ENCODE results near the gene PDSS2. TPM values are rescaled to one million over a fixed set of nuclear protein-coding genes. Genes with fewer than 3 reads are reported as not detected.

The PDSS2 gene
- total RNA-seq, 1 experiment from 2014 or later = 12.1 TPM

GRCh38 chr6:107214655-107215054, 244.7 kb downstream of the PDSS2 start:
- no peaks in the 10 kb centered on the region; the same call in 1 of the 2 replicates for H3K4me1 ChIP-seq (ENCODE audit: insufficient read depth, low read length)
- H2BK20ac ChIP-seq (ENCODE audit: low read depth, low read length, poor library complexity, severe bottlenecking) = no peak overlapping the region
- H3K4me2 ChIP-seq (ENCODE audit: insufficient read depth, insufficient read length, low read length) = no peak overlapping the region
- no peak for DNase-seq
- Mint-ChIP-seq H3K27ac (no peak overlapping the region), H3K36me3 (ENCODE audit: insufficient read depth in 1 of 3, low read depth in 3 of 3) (no peaks in the 10 kb centered on the region), H3K4me3 (no peak overlapping the region), H3K27me3 (ENCODE audit: low read depth) (no peaks in the 10 kb centered on the region; the same call in 1 of the 2 replicates), H3K4me1 (peaks cover 29 to 31% of the 10 kb centered on the region in 2 experiments), H3K9me3 (no peaks in the 10 kb centered on the region)
- TF ChIP-seq CTCF (conservative IDR thresholded peaks at IDR 0.05) = no peak
- H2BK5ac ChIP-seq (ENCODE audit: insufficient read length, low read length) = no peak overlapping the region
- no peaks in the 10 kb centered on the region for H4K20me1 ChIP-seq (ENCODE audit: control insufficient read depth, insufficient read depth, insufficient read length)
- no peak overlapping the region for H4K8ac ChIP-seq (replicated peaks; ENCODE audit: insufficient read length, low read depth, low read length)
- no peak overlapping the region for H2AK5ac ChIP-seq (ENCODE audit: insufficient read length, low read length)
- H3K56ac ChIP-seq (ENCODE audit: insufficient read length, low read depth, low read length) = no peak overlapping the region
- H3K9me3 ChIP-seq (ENCODE audit: control insufficient read depth, low read depth, low read length) = no peaks in the 10 kb centered on the region
- no peak overlapping the region for H2BK15ac ChIP-seq (ENCODE audit: low read depth, low read length)
- H2AFZ ChIP-seq (ENCODE audit: low read length) = no peak overlapping the region
- no peaks in the 10 kb centered on the region for H3K27me3 ChIP-seq (ENCODE audit: insufficient read depth, low read length)
- no peak overlapping the region for H2BK12ac ChIP-seq (ENCODE audit: insufficient read length, low read depth, low read length)
- H4K5ac ChIP-seq (ENCODE audit: insufficient read length, low read depth, low read length) = no peak overlapping the region
- no peaks in the 10 kb centered on the region for H3K23me2 ChIP-seq (ENCODE audit: insufficient read length, low read depth, low read length, poor library complexity, severe bottlenecking)
- H3K27ac ChIP-seq (ENCODE audit: insufficient read length, low read depth, low read length) = no peak overlapping the region
- no peak overlapping the region for H3K9ac ChIP-seq (ENCODE audit: extremely low read depth, insufficient read length, low read length)
- no peak overlapping the region for H3T11ph ChIP-seq (ENCODE audit: low read length)
- no peak overlapping the region for H4K91ac ChIP-seq (ENCODE audit: insufficient read length, low read depth, low read length)
- H3K79me1 ChIP-seq (ENCODE audit: insufficient read depth, low read depth, low read length, poor library complexity, severe bottlenecking) = no peaks in the 10 kb centered on the region
- no peak overlapping the region for H2BK120ac ChIP-seq (ENCODE audit: low read depth, low read length, poor library complexity, severe bottlenecking)
- H3K23ac ChIP-seq (ENCODE audit: insufficient read length, low read depth, low read length) = no peak overlapping the region
- H3K4ac ChIP-seq (ENCODE audit: low read depth, low read length) = no peak overlapping the region
- H3K18ac ChIP-seq (ENCODE audit: insufficient read length, low read depth, low read length) = no peak overlapping the region
- no peak overlapping the region for H3K14ac ChIP-seq (ENCODE audit: insufficient read depth, low read length)
- H3K79me2 ChIP-seq (ENCODE audit: insufficient read depth, low read length) = no peaks in the 10 kb centered on the region
